Measurements from ENCODE around the gene SLC8A1.

Gene SLC8A1

DNA sequence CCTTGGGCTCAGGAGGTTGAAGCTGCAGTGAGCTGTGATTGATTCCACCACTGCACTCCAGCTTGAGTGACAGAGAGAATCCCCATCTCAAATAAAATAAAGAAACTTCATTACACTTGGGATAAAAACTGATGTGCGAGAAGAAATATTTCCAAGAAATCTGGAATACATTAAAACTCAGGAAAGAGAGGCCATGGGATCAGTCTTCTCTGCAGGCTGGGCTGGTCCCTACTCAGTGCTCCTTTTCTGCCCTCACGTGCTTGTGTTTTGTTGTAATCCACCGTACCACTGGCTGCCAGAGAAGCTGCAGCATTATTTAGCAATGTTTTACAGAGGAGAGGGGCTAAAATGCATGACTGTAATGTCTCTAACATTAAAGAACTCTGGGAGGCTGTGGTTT, 282.0 kb downstream of the SLC8A1 start:
- Histone ChIP-seq H3K9ac (ENCODE audit: low read depth, low read length, poor library complexity, severe bottlenecking) (no peak overlapping the region), H2AFZ (ENCODE audit: low read length) (no peak overlapping the region), H3K36me3 (ENCODE audit: insufficient read depth, low read length) (no peaks in the 10 kb centered on the region), H3F3A (ENCODE audit: low read depth) (no peaks in the 10 kb centered on the region), H3K79me2 (ENCODE audit: insufficient read depth, low read length) (no peaks in the 10 kb centered on the region), H3K4me2 (ENCODE audit: low read depth, low read length, poor library complexity, severe bottlenecking) (no peak overlapping the region), H3K4me3 (ENCODE audit: low read length, poor library complexity, severe bottlenecking) (no peak overlapping the region), H3K27me3 (ENCODE audit: insufficient read depth, low read length, poor library complexity, severe bottlenecking) (no peaks in the 10 kb centered on the region), H3K4me1 (ENCODE audit: insufficient read depth, low read length, poor library complexity, severe bottlenecking) (no peaks in the 10 kb centered on the region), H3K9me3 (ENCODE audit: insufficient read depth, low read depth, low read length) (no peaks in the 10 kb centered on the region), H4K20me1 (ENCODE audit: insufficient read depth, low read length, poor library complexity, severe bottlenecking) (no peaks in the 10 kb centered on the region), H3K9me2 (replicated peaks; ENCODE audit: low read depth, low read length) (no peaks in the 10 kb centered on the region)
- no peak for TF ChIP-seq EZH2phosphoT487 (IDR thresholded peaks at IDR 0.05; ENCODE audit: borderline replicate concordance)
- TF ChIP-seq, protein P1, sequence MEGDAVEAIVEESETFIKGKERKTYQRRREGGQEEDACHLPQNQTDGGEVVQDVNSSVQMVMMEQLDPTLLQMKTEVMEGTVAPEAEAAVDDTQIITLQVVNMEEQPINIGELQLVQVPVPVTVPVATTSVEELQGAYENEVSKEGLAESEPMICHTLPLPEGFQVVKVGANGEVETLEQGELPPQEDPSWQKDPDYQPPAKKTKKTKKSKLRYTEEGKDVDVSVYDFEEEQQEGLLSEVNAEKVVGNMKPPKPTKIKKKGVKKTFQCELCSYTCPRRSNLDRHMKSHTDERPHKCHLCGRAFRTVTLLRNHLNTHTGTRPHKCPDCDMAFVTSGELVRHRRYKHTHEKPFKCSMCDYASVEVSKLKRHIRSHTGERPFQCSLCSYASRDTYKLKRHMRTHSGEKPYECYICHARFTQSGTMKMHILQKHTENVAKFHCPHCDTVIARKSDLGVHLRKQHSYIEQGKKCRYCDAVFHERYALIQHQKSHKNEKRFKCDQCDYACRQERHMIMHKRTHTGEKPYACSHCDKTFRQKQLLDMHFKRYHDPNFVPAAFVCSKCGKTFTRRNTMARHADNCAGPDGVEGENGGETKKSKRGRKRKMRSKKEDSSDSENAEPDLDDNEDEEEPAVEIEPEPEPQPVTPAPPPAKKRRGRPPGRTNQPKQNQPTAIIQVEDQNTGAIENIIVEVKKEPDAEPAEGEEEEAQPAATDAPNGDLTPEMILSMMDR (conservative IDR thresholded peaks at IDR 0.05; ENCODE audit: low read length), result no peak

DNA sequence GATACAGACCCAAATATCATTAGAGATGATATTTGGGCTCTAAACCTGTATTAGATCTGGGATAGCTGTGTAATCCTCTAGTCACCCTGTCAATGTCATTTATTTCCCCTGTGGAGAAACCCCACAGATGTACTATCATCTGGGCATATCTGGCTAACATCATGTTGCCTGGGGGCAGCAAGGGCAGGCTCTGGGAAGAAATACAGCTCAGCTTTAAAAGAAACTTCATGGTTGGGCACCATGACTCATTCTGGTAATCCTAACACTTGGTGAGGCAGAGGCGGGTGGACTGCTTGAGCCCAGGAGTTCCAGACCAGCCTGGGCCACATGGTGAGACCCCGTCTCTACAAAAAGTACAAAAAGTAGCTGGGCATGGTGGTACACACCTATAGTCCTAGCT, 282.5 kb downstream of the SLC8A1 start:
- Histone ChIP-seq H3K79me2 (ENCODE audit: insufficient read depth, low read length) (no peaks in the 10 kb centered on the region), H3K9me2 (replicated peaks; ENCODE audit: low read depth, low read length) (no peaks in the 10 kb centered on the region), H3F3A (ENCODE audit: low read depth) (no peaks in the 10 kb centered on the region), H3K9me3 (ENCODE audit: insufficient read depth, low read depth, low read length) (no peaks in the 10 kb centered on the region), H3K4me2 (ENCODE audit: low read depth, low read length, poor library complexity, severe bottlenecking) (no peak overlapping the region), H2AFZ (ENCODE audit: low read length) (no peak overlapping the region), H3K4me3 (ENCODE audit: low read length, poor library complexity, severe bottlenecking) (no peak overlapping the region), H3K27me3 (ENCODE audit: insufficient read depth, low read length, poor library complexity, severe bottlenecking) (no peaks in the 10 kb centered on the region), H4K20me1 (ENCODE audit: insufficient read depth, low read length, poor library complexity, severe bottlenecking) (no peaks in the 10 kb centered on the region), H3K9ac (ENCODE audit: low read depth, low read length, poor library complexity, severe bottlenecking) (no peak overlapping the region), H3K36me3 (ENCODE audit: insufficient read depth, low read length) (no peaks in the 10 kb centered on the region), H3K4me1 (ENCODE audit: insufficient read depth, low read length, poor library complexity, severe bottlenecking) (no peaks in the 10 kb centered on the region)
- no peak for TF ChIP-seq EZH2phosphoT487 (IDR thresholded peaks at IDR 0.05; ENCODE audit: borderline replicate concordance)
- TF ChIP-seq, protein P1 (conservative IDR thresholded peaks at IDR 0.05; ENCODE audit: low read length), result no peak

DNA sequence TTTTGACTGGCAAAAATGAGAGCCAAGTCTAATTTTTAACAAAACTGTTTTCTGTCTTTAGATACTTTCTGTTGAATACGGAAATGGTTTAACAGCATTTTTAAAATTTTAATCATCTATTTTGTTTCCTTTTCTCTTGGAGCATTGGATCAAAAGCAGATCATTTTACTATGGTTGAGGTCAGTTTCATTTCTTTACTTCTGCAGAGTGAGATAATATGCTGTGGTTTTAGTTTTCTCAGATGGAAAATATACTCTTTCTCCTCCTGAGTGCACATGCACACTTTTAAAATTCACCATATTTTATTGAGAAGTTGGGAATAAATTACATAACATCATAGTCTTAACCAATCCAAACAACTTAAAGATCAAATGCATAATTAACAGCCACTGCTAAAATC, 283.3 kb downstream of the SLC8A1 start:
- TF ChIP-seq, protein P1 (conservative IDR thresholded peaks at IDR 0.05; ENCODE audit: low read length), result no peak
- TF ChIP-seq EZH2phosphoT487 (IDR thresholded peaks at IDR 0.05; ENCODE audit: borderline replicate concordance), result no peak
- no peak overlapping the region for H3K4me2 ChIP-seq (ENCODE audit: low read depth, low read length, poor library complexity, severe bottlenecking)
- H3K4me1 ChIP-seq (ENCODE audit: insufficient read depth, low read length, poor library complexity, severe bottlenecking), result no peaks in the 10 kb centered on the region
- H3K79me2 ChIP-seq (ENCODE audit: insufficient read depth, low read length), result no peaks in the 10 kb centered on the region
- H3K4me3 ChIP-seq (ENCODE audit: low read length, poor library complexity, severe bottlenecking), result no peak overlapping the region
- no peaks in the 10 kb centered on the region for H3K36me3 ChIP-seq (ENCODE audit: insufficient read depth, low read length)
- H3K27me3 ChIP-seq (ENCODE audit: insufficient read depth, low read length, poor library complexity, severe bottlenecking), result no peaks in the 10 kb centered on the region
- no peak overlapping the region for H2AFZ ChIP-seq (ENCODE audit: low read length)
- no peak overlapping the region for H3K9ac ChIP-seq (ENCODE audit: low read depth, low read length, poor library complexity, severe bottlenecking)
- H3F3A ChIP-seq (ENCODE audit: low read depth), result no peaks in the 10 kb centered on the region
- no peaks in the 10 kb centered on the region for H3K9me3 ChIP-seq (ENCODE audit: insufficient read depth, low read depth, low read length)
- no peaks in the 10 kb centered on the region for H4K20me1 ChIP-seq (ENCODE audit: insufficient read depth, low read length, poor library complexity, severe bottlenecking)
- no peaks in the 10 kb centered on the region for H3K9me2 ChIP-seq (replicated peaks; ENCODE audit: low read depth, low read length)
